CD4-positive, alpha-beta T cell treated with Interleukin-15 for 4 hours (primary cell): Measurements from ENCODE around the gene PCDHGA7.
"Not testable (repeated sequence)": the region's sequence is repeated elsewhere in the genome, so short reads cannot be mapped to it uniquely, and the experiment has no call there.

ENCODE experiments used
- DNase-seq: peaks from one replicate; pipeline ENCODE4 v3.0.0-alpha.2; 2020; ENCODE audit warnings: low spot score

Gene PCDHGA7

GRCh38 chr5:141430332-141431113 lies 48.0 kb downstream of the PCDHGA7 start, which contains the start of gene PCDHGA12:
Gene PCDHGA12 (plus strand): TSS chr5:141430507. CDS start chr5:141430760, 253 bp downstream.
- DNase-seq: no peak

- no peak for DNase-seq
Measured at GRCh38 chr5:141431286-141431685, 48.7 kb downstream of the PCDHGA7 start.

- DNase-seq: not testable (repeated sequence)
Measured at GRCh38 chr5:141432308-141432707, 49.8 kb downstream of the PCDHGA7 start.

GRCh38 chr5:141432726-141433125 lies 50.2 kb downstream of the PCDHGA7 start:
- not testable (repeated sequence) for DNase-seq

GRCh38 chr5:141434006-141434405 lies 51.5 kb downstream of the PCDHGA7 start:
- DNase-seq: no peak
